ENCODE results near the gene SLC25A38. TPM values are rescaled to one million over a fixed set of nuclear protein-coding genes. Genes with fewer than 3 reads are reported as not detected.

Gene SLC25A38
- total RNA-seq, 4 donors from 2014 or later = 14.8 to 19.6 (median 15.7) TPM

GRCh38 chr3:39435006-39435748 lies 52.0 kb downstream of the SLC25A38 start:
- no peak for DNase-seq (ENCODE audit: low spot score in 2 of 2)
- Histone ChIP-seq H3K27ac (no peak overlapping the region), H3K36me3 (no peaks in the 10 kb centered on the region), H3K4me1 (no peaks in the 10 kb centered on the region), H3K27me3 (no peaks in the 10 kb centered on the region), H3K9me3 (no peaks in the 10 kb centered on the region), H3K4me3 (no peak overlapping the region)
- WGBS = no CpG with 5 or more reads among the region's 1 CpG
- TF ChIP-seq EP300 (IDR thresholded peaks at IDR 0.05) (no peak), CTCF (IDR thresholded peaks at IDR 0.05) (no peak), POLR2A (IDR thresholded peaks at IDR 0.05) (no peak), POLR2AphosphoS5 (IDR thresholded peaks at IDR 0.05) (no peak)

- no peaks in the 10 kb centered on the region for H3K4me1 ChIP-seq
- 81% methylated on average over 4 of the region's 4 CpGs for WGBS
Observed at GRCh38 chr3:39438880-39439279, 55.7 kb downstream of the SLC25A38 start.

GRCh38 chr3:39440316-39440715 lies 57.1 kb downstream of the SLC25A38 start:
- no peak for TF ChIP-seq POLR2AphosphoS5 (IDR thresholded peaks at IDR 0.05)
- no peak for TF ChIP-seq EP300 (IDR thresholded peaks at IDR 0.05)
- TF ChIP-seq CTCF (IDR thresholded peaks at IDR 0.05) = no peak
- no peak for TF ChIP-seq POLR2A (IDR thresholded peaks at IDR 0.05)
- no peaks in the 10 kb centered on the region for H3K27me3 ChIP-seq
- H3K9me3 ChIP-seq = no peaks in the 10 kb centered on the region
- H3K4me3 ChIP-seq = no peak overlapping the region
- DNase-seq (ENCODE audit: low spot score in 2 of 2) = no peak
- no peak overlapping the region for H3K27ac ChIP-seq
- no peaks in the 10 kb centered on the region for H3K4me1 ChIP-seq
- H3K36me3 ChIP-seq = no peaks in the 10 kb centered on the region
- whole genome bisulfite sequencing = 93% methylated on average over 8 of the region's 8 CpGs

More at GRCh38 chr3:39438880-39439279, 55.7 kb downstream of the SLC25A38 start:
- H3K9me3 ChIP-seq = no peaks in the 10 kb centered on the region
- no peaks in the 10 kb centered on the region for H3K27me3 ChIP-seq
- no peak for TF ChIP-seq CTCF (IDR thresholded peaks at IDR 0.05)
- no peak for TF ChIP-seq POLR2AphosphoS5 (IDR thresholded peaks at IDR 0.05)
- TF ChIP-seq EP300 (IDR thresholded peaks at IDR 0.05) = no peak
- TF ChIP-seq POLR2A (IDR thresholded peaks at IDR 0.05) = no peak
- H3K4me3 ChIP-seq = no peak overlapping the region
- H3K36me3 ChIP-seq = no peaks in the 10 kb centered on the region
- no peak for DNase-seq (ENCODE audit: low spot score in 2 of 2)
- H3K27ac ChIP-seq = no peak overlapping the region

- TF ChIP-seq POLR2AphosphoS5 (IDR thresholded peaks at IDR 0.05) (no peak), POLR2A (IDR thresholded peaks at IDR 0.05) (no peak), EP300 (IDR thresholded peaks at IDR 0.05) (no peak)
- peaks cover 3% of the 10 kb centered on the region for H3K4me1 ChIP-seq
- H3K36me3 ChIP-seq = no peaks in the 10 kb centered on the region
- DNase-seq (ENCODE audit: low spot score in 2 of 2) = no peak
- H3K4me3 ChIP-seq = no peak overlapping the region
- H3K27me3 ChIP-seq = no peaks in the 10 kb centered on the region
- WGBS = 91% methylated on average over 4 of the region's 4 CpGs
- no peak overlapping the region for H3K27ac ChIP-seq
- H3K9me3 ChIP-seq = no peaks in the 10 kb centered on the region
Observed at GRCh38 chr3:39443530-39443929, 60.4 kb downstream of the SLC25A38 start.

GRCh38 chr3:39445927-39446326 lies 62.8 kb downstream of the SLC25A38 start:
- DNase-seq (ENCODE audit: low spot score in 2 of 2) = no peak
- TF ChIP-seq CTCF (IDR thresholded peaks at IDR 0.05) = no peak
- TF ChIP-seq POLR2A (IDR thresholded peaks at IDR 0.05) = no peak
- no peak for TF ChIP-seq POLR2AphosphoS5 (IDR thresholded peaks at IDR 0.05)
- no peak for TF ChIP-seq EP300 (IDR thresholded peaks at IDR 0.05)
- Histone ChIP-seq H3K4me3 (no peak overlapping the region), H3K27ac (no peak overlapping the region), H3K27me3 (no peaks in the 10 kb centered on the region), H3K9me3 (no peaks in the 10 kb centered on the region), H3K4me1 (peaks cover 3% of the 10 kb centered on the region), H3K36me3 (no peaks in the 10 kb centered on the region)
- WGBS = 63% methylated on average over 2 of the region's 2 CpGs

All from suprapubic skin (tissue), 4 donors.